ENCODE measurements around the gene SYNGR2.

The SYNGR2 gene, protein sequence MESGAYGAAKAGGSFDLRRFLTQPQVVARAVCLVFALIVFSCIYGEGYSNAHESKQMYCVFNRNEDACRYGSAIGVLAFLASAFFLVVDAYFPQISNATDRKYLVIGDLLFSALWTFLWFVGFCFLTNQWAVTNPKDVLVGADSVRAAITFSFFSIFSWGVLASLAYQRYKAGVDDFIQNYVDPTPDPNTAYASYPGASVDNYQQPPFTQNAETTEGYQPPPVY

DNA sequence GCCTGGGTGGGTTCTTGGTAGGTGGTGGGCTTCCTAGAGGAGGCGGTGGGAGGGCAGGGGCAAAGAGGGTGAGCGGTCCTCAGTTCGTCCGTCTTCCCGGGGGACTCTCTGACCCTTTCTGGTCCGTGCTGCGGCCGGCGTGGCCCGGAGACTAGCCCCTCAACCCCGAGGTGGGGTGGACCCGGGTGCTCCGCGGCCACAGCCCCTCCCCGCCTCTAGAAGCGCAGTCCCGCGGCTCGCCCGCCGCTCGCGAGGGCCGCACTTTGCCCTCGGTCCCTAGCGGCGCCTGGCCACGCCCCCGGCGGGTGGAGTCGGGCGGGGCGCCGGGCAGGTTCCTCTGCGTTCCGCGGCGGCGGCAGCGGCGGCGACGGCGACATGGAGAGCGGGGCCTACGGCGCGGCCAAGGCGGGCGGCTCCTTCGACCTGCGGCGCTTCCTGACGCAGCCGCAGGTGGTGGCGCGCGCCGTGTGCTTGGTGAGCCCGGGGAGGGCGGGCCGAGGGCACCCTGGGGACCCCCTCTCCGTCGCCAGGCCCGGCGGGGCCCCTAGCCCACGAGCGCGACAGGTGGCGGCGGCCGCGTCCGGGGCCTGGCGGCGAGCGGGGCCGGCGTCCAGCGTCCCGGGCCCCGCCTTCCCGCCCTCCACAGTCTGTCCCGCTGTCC is at the start of gene SYNGR2:
SYNGR2 (plus strand) TSS at position 340 of the 661 bp plus-strand sequence; CDS start at position 376, 36 bp downstream.
- peak; percentile 85 to 86 for DNase-seq

DNA sequence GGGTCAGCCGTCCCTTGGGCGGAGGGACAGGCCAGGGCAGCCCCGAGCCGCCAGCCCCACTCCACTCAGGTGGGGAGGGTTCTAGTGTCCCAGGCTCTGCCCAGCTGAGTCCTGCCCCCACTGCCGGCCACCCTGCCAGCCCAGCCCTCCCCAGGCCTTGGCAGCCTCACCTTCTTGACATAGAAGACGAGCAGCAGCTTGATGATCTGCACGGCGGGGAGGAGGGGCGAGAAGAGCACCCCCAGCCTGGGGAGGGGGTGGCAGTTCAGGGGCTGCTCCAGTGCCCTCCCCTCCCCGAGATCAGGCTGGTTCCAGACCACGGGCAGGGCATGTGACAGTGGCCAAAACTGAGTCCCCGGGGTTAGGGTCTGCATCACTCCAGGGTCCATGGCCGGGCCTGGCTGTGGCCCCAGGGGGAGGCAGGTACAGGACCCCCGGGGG is 49.6 kb upstream of the SYNGR2 start:
- DNase-seq = no peak

GRCh38 chr17:78120537-78120936 is 47.8 kb upstream of the SYNGR2 start:
- DNase-seq = no peak

DNA sequence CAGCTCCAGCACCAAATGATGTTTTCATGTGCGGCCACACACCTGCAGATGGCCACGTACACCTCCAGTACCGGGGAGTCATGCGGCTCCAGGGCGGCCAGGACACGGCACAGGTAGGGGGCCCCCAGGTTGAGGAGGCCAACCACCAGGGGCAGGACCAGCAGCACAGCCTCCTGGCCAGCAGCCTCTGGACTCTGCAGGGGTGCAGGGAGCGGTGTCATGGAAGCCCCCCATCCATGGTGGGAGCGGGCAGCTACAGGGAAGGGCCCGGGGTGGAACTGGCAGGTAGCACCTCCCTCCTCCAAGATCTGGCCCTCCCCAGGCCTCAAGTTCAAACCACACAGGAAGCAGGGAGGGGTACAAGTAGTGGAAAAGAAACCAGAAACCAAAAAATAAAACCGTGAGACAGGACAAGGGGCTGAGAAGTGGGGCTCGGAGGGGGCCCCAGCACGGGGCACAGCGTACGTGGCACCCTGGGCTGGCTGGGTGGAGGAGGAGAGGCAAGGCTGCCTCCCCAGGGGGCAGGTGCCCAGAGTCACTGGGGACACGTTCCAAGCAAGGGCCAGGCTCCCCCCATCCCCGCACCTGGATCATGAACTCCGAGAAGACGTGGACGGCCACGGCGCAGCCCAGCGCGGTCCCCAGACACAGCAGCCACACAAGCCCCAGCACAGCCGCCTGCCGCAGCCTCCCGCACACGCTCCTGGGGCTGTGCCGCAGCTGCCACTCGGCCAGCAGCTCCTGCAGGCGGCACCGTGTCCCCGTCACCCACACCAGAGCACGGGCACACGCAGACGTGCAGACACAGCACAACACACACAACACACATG is 47.2 kb upstream of the SYNGR2 start:
- DNase-seq = no peak

GRCh38 chr17:78121801-78122215 is 46.6 kb upstream of the SYNGR2 start:
- no peak for DNase-seq

- no peak for DNase-seq
Observed at GRCh38 chr17:78122216-78122930, 46.0 kb upstream of the SYNGR2 start.

- DNase-seq = no peak
Observed at GRCh38 chr17:78122931-78123249, 45.5 kb upstream of the SYNGR2 start.

DNA sequence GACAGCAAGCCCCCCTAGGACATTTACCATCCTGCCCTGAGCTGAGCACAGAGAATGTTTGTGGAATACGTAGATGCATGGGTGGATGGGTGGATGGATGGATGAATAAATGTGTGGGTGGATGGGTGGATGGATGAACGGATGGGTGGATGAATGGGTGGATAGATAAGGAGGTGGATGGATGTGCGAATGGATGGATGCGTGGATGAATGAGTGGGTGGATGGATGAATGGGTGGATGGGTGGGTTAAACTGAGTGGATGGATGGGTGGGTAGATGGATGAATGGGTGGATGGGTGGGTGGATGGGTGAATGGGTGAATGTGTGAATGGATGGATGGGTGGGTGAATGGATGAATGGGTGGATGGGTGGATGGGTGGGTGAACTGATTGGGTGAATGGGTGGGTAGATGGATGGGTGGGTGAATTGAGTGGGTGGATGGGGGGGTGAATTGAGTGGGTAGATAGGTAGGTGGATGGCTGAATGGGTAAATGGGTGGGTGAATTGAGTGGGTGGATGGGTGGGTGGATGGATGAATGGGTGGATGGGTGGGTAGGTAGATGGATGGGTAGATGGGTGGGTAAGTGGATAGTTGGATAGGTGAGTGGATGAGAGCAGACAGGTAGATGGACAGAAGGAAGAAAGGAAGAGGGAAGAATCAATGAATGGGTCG is 45.0 kb upstream of the SYNGR2 start:
- DNase-seq = no peak

DNA sequence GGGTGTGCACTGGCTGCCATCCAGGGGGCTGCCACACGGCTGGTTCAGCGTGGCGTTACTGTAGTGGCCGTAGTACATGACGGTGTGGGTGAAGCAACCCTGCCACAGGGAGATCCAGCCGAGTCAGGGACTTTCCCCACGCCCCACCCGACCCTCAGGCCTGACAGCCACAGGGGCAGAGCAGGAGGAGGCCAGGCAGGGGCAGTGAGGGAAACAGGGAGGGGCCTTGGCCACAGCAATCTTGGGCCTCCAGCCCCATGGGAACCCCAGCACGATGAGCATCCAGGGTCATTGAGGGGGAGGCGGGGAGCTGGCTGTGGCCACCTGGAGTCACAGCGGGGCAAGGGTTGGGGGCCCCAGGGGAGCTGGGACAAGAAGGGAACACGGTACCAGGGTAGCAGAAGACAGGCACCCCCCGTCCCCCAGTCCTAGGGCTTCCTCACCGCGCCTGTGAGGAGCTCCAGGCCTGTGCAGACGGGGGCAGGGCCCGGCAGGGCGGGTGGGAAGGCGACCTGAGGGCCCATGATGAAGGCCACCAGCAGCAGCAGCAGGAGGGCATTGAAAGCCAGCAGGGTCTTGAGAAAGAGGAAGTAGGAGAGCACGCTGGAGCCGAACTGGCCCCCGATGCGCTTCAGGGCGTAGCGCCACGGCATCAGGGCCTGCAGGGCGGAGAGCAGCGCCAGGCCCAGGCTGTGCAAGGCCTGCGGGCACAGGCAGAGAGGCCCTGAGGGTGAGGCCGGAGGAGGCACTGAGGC is 44.1 kb upstream of the SYNGR2 start:
- DNase-seq = peak; percentile 86 to 96

DNA sequence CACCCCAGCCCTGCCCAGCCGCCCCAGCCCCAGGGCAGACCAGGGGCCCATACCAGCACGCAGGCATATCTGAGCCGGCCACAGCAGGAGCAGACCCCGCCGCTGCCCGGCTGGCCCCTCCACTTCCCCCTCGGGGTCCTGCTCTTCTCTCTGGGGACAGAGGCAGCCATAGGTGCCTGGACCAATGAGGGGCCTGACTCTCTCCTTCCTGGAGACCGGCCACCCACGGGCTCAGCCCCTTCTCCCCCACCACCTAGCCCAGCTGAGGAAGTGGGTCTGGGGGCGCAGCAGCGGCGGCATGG is 43.6 kb upstream of the SYNGR2 start:
- DNase-seq = no peak

- DNase-seq = peak; percentile 24 to 43
Observed at GRCh38 chr17:78125138-78125913, 43.1 kb upstream of the SYNGR2 start.

DNA sequence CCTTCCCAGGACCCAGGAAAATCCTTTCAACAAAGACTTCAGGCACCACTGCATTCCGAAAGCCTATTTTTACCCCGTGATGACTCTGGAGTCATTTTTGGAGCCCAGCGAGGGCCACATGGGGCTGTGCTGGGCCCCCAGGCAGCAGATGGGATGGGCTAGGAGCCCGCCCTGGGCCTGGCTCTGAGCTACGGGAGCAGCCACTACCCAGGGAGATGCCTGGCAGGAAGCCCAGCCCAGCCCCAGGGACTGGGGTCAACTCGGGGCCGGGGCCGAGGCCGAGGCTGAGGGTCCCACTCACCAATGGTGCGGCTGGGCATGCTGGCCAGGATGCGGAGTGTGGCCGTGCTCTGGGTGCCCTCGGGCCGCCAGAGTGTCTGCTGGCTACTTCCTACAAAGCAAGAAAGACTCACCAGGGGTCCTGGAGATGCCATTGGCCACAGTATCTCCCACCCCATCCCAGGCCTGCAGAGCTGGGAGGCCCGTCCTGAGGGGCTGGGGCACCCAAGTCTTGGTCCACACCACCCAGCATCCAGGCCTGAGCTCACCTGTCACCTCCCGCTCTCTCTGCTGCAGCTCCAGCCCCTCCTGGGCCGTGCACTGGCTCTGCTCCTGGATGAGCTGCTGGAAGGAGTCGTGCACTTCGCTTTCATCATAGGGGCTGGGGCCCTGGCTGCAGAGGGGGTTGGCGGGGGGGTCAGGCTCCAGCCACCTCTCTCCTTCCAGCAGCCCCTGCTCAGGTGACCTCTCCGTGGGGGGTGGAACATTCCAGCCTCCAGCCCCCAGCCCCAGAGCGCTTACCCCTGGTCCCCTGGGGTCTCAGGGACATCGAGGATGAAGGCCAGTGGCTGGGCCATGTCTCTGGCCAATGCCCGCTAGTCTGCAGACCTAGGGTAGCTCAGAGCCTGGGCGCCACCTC is 42.1 kb upstream of the SYNGR2 start:
- no peak for DNase-seq

- DNase-seq = no peak
Observed at GRCh38 chr17:78126895-78127238, 41.5 kb upstream of the SYNGR2 start.

DNA sequence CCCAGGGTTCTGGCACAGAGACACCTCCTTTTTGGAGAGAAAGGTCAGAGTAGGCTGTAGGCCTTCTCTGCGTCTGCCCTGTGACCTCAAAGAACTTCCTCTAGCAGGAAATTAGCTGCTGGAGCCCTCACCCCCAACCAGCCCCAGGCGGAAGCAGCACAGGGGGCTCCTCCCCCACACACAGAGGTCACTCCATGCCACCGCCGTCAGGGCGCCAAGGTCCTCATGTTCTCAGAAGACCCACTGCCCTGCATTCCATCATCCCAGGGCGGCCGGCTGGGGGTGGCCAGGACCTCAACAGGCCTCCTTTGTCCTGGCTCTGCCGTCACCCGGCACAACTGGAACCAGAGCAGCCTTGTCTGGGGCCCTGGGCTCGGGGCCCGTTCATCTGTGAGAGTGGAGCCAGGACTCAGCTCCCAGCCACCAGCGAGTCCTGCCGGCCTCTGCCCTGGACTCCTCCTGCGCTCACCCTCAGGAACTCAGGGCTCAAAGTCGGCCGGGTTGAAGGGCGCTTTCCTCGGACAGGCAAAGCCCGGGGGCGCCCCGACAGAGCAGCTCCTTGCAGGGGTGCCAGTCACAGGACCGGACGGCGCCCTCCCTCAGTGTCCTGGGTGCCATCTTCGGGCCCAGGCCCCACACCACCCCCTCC is 41.0 kb upstream of the SYNGR2 start:
- peak; percentile 98 to 99 for DNase-seq

DNA sequence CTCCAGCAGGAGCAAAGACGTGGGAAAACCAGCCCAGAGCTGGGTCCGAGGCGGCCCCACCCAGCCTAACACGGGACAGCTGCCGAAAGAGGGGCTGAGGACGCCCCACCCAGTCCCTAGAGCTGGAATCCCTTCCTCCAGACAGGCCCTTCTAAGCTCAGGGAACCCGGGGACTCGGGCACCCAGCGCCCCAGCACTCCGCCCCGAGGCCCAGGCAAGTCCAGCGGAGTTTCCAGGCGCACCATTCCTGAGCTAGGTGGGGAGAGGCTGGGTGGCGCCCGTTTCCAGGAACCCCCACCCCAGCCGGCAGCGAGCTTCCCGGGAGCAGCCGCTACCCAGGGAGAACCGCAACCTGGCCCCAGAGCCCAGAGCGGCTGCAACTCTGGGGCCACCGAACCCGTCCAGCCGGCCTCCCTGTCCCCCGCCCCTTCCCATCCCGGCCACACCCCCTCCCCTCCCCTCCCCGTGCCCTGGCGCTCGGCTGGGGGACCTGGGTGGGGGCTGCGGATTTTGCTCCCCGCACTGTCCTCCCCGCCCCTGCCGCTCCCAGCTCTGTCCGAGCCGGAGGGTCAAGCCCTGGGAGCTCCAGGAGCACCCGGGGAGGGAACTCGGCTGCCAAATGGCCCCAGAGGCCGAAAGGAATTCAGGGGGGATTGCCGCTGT is 40.4 kb upstream of the SYNGR2 start:
- DNase-seq = peak in 1 of 2 experiments; percentile 43

GRCh38 chr17:78128551-78129350 is 39.6 kb upstream of the SYNGR2 start, which contains the start of gene TMC6:
TMC6 (minus strand) TSS chr17:78128755; CDS start chr17:78126832, 1,923 bp downstream.
- peak; percentile 67 to 76 for DNase-seq

DNA sequence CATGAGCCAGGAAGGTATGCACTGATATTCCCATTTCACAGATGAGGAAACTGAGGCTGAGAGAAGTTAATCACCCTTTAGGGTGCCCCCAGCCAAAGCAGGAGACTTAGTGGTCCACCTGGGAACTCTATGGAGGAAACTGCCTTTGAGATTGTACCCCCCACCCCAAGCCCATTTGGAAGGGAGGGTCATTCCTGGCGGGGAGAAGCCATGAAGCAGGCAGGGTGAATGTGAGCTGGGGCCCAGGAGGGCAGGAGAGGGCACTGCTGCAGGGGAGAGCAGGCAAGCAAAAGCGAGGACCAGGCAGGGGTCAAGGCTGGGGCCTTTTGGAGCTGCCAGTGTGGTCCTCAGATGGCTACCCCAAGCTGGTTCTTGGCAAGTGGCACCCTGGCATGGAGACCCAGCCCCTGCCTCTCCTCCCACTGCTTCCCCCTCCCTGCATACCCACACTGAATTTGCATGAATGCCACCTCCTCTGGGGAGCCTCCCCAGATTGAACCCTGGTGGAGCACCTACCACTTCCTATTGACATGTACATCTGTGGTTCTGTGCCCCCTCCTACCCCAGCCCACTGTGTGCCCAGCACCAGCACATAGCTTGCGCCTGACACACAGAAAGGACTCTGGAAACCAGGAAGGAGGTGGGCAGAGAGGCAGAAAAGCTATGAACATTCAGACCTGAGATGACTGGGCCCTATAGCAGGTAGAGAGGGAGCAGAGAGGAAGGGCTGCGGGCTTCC is 38.9 kb upstream of the SYNGR2 start:
- no peak for DNase-seq

Data from AML-193 (cell line).